IMR-90 (cell line): ENCODE results near the gene FRAS1. TPM values are rescaled to one million over a fixed set of nuclear protein-coding genes. Genes with fewer than 3 reads are reported as not detected.

Experiments used
- ATAC-seq: fragments of 200-7000 bp; cut with Tn5 transposase; 2 replicates; pipeline ENCODE4 v1.9.1; 2020; ENCODE audit warnings: low read depth, mild to moderate bottlenecking, moderate library complexity
- BruUV-seq: library from RNA; stranded (reverse); fragments of 400-500 nt; replicated peaks from 2 replicates; lab custom pipeline; 2021; lab: Mats Ljungman, UMichigan
- CTCF ChIA-PET: fragments of 300-600 bp; formaldehyde crosslinking; extraction: SDS; loops from one replicate; lab custom pipeline; 2021; ENCODE audit warnings: antibody characterized with exemption; lab: Yijun Ruan, JAX
- POLR2A ChIA-PET: fragments of 300-600 bp; sonication (Branson Sonifier 250); formaldehyde crosslinking; loops from one replicate; lab custom pipeline; 2022; ENCODE audit warnings: antibody characterized with exemption; ENCODE audit not compliant: unreplicated experiment; lab: Charles Lee
- DNase-seq: peaks from one replicate; pipeline ENCODE4 v3.0.0; 2013
- H2AFZ ChIP-seq: replicated peaks from 2 replicates; pipeline ENCODE3; 2013; ENCODE audit warnings: low read length, mild to moderate bottlenecking; ENCODE audit not compliant: poor library complexity
- H2AK5ac ChIP-seq: 2 replicates; pipeline ENCODE4 v1.6.1; 2013; ENCODE audit warnings: low read depth, low read length, inconsistent platforms
- H2AK9ac ChIP-seq: replicated peaks from 2 replicates; pipeline ENCODE3; 2013; ENCODE audit warnings: mild to moderate bottlenecking, low read depth, low read length, moderate library complexity; ENCODE audit not compliant: poor library complexity
- H2BK120ac ChIP-seq: 2 replicates; pipeline ENCODE4 v1.6.1; 2013; ENCODE audit warnings: low read depth, low read length, inconsistent platforms
- H2BK15ac ChIP-seq: 3 replicates; pipeline ENCODE4 v1.6.1; 2013; ENCODE audit warnings: low read depth, low read length, inconsistent platforms
- H2BK20ac ChIP-seq: 2 replicates; pipeline ENCODE4 v1.6.1; 2013; ENCODE audit warnings: low read depth, mild to moderate bottlenecking, inconsistent platforms, low read length, moderate library complexity
- H2BK5ac ChIP-seq: 2 replicates; pipeline ENCODE4 v1.6.1; 2013; ENCODE audit warnings: mild to moderate bottlenecking, low read depth, low read length, inconsistent platforms; ENCODE audit not compliant: poor library complexity, severe bottlenecking
- H3K14ac ChIP-seq: replicated peaks from 2 replicates; pipeline ENCODE4 v1.6.1; 2013; ENCODE audit warnings: low read depth, low read length, inconsistent platforms
- H3K18ac ChIP-seq: 2 replicates; pipeline ENCODE4 v1.6.1; 2013; ENCODE audit warnings: low read depth, low read length, control low read depth
- H3K23ac ChIP-seq: 2 replicates; pipeline ENCODE4 v1.6.1; 2013; ENCODE audit warnings: low read depth, low read length, inconsistent platforms
- H3K27ac ChIP-seq: 2 replicates; pipeline ENCODE4 v1.5.1; 2013; ENCODE audit warnings: mild to moderate bottlenecking, control low read depth, low read length; ENCODE audit not compliant: insufficient read depth
- H3K27me3 ChIP-seq: 2 replicates; pipeline ENCODE4 v1.6.1; 2013; ENCODE audit warnings: low read length; ENCODE audit not compliant: control insufficient read depth, insufficient read depth
- H3K36me3 ChIP-seq: 2 replicates; pipeline ENCODE4 v1.6.1; 2013; ENCODE audit warnings: low read length, mixed read lengths; ENCODE audit not compliant: control insufficient read depth, insufficient read depth
- H3K4ac ChIP-seq: 2 replicates; pipeline ENCODE4 v1.6.1; 2013; ENCODE audit warnings: low read depth, low read length, inconsistent platforms
- H3K4me1 ChIP-seq: 2 replicates; pipeline ENCODE4 v1.6.1; 2013; ENCODE audit warnings: low read length, mixed read lengths; ENCODE audit not compliant: control insufficient read depth, insufficient read depth
- H3K4me2 ChIP-seq: 2 replicates; pipeline ENCODE4 v1.6.1; 2013; ENCODE audit warnings: low read depth, mild to moderate bottlenecking, control low read depth, low read length, moderate library complexity
- H3K4me3 ChIP-seq: 2 replicates; pipeline ENCODE4 v1.5.1; 2013; ENCODE audit warnings: low read depth, mild to moderate bottlenecking, control low read depth, low read length, moderate library complexity; ENCODE audit not compliant: insufficient read depth
- H3K56ac ChIP-seq: 2 replicates; pipeline ENCODE4 v1.6.1; 2013; ENCODE audit warnings: low read length, inconsistent platforms; ENCODE audit not compliant: insufficient read depth; ENCODE audit errors: extremely low read depth
- H3K79me1 ChIP-seq, 2 experiments: 2 replicates each; pipeline ENCODE4 v1.6.1; 2013; ENCODE audit warnings: low read length in 2 of 2, inconsistent platforms in 1 of 2, low read depth in 1 of 2
- H3K9ac ChIP-seq: 2 replicates; pipeline ENCODE4 v1.6.1; 2013; ENCODE audit warnings: low read depth, low read length, control low read depth
- H3K9me1 ChIP-seq: 2 replicates; pipeline ENCODE4 v1.6.1; 2013; ENCODE audit warnings: low read length, inconsistent platforms; ENCODE audit not compliant: insufficient read depth
- H3K9me3 ChIP-seq: 2 replicates; pipeline ENCODE4 v1.6.1; 2013; ENCODE audit warnings: low read length; ENCODE audit not compliant: control insufficient read depth, insufficient read depth
- H4K20me1 ChIP-seq: 2 replicates; pipeline ENCODE4 v1.6.1; 2013; ENCODE audit warnings: low read length, inconsistent platforms; ENCODE audit not compliant: insufficient read depth
- H4K5ac ChIP-seq: 2 replicates; pipeline ENCODE4 v1.6.1; 2013; ENCODE audit warnings: mild to moderate bottlenecking, low read depth, low read length, control low read depth
- H4K8ac ChIP-seq, 2 experiments: 2 replicates each; pipeline ENCODE4 v1.6.1; 2013; ENCODE audit warnings: low read depth in 2 of 2, low read length in 2 of 2, control low read depth in 1 of 2, inconsistent platforms in 1 of 2
- H4K91ac ChIP-seq: 2 replicates; pipeline ENCODE4 v1.6.1; 2013; ENCODE audit warnings: low read depth, low read length, inconsistent platforms; ENCODE audit not compliant: insufficient read depth
- CHD1 ChIP-seq: IDR thresholded peaks from 2 replicates; pipeline ENCODE4 v1.6.1; 2012; ENCODE audit warnings: low read depth, low read length, improper control_type of control experiment
- CTCF ChIP-seq: conservative IDR thresholded peaks from 2 replicates; pipeline ENCODE4 v1.5.1; 2012; ENCODE audit warnings: mild to moderate bottlenecking, low read depth, low read length, improper control_type of control experiment
- MAZ ChIP-seq: IDR thresholded peaks from 2 replicates; pipeline ENCODE4 v1.6.1; 2012; ENCODE audit warnings: low read depth, mild to moderate bottlenecking, low read length, improper control_type of control experiment, moderate library complexity, borderline replicate concordance
- MXI1 ChIP-seq: IDR thresholded peaks from 2 replicates; pipeline ENCODE4 v1.6.1; 2012; ENCODE audit warnings: low read depth, mild to moderate bottlenecking, low read length, moderate library complexity, borderline replicate concordance
- NFE2L2 ChIP-seq: fragments of 150-350 bp; IDR thresholded peaks from 2 replicates; pipeline ENCODE4 v1.6.1; 2016; ENCODE audit warnings: low read depth, mild to moderate bottlenecking, low read length
- POLR2A ChIP-seq: IDR thresholded peaks from 2 replicates; pipeline ENCODE4 v1.6.1; 2012; ENCODE audit warnings: mild to moderate bottlenecking, low read depth, low read length
- RCOR1 ChIP-seq: IDR thresholded peaks from 2 replicates; pipeline ENCODE4 v1.6.1; 2012; ENCODE audit warnings: mild to moderate bottlenecking, low read length, improper control_type of control experiment; ENCODE audit not compliant: insufficient replicate concordance
- RFX5 ChIP-seq: IDR thresholded peaks from 2 replicates; pipeline ENCODE4 v1.8.0; 2012; ENCODE audit warnings: low read depth, mild to moderate bottlenecking, low read length, moderate library complexity
- SMC3 ChIP-seq: fragments of 150-350 bp; IDR thresholded peaks from 2 replicates; pipeline ENCODE4 v1.6.1; 2016; ENCODE audit warnings: low read depth, mild to moderate bottlenecking, antibody characterized with exemption, low read length, moderate library complexity
- USF2 ChIP-seq: fragments of 150-350 bp; IDR thresholded peaks from 2 replicates; pipeline ENCODE4 v1.6.1; 2017; ENCODE audit warnings: mild to moderate bottlenecking, antibody characterized with exemption, low read length, low read depth
- WGBS, 2 experiments: methylation state at CpG; one replicate each; pipeline versions ENCODE4 v1.1.5 to v1.1.7; 2013; ENCODE audit warnings: missing lambda C conversion rate in 2 of 2; ENCODE audit not compliant: insufficient read length in 1 of 2; ENCODE audit errors: extremely low coverage in 2 of 2; 5-methylcytosine and 5-hydroxymethylcytosine counted together
- dilution Hi-C: fragments of 300-500 bp; cut with HindIII; formaldehyde crosslinking; loops from one replicate; pipeline ENCODE4 v1.14.3; 2018; ENCODE audit warnings: low sequenced_read_pairs; ENCODE audit not compliant: unreplicated experiment
- in situ Hi-C: fragments of 300-500 bp; cut with MboI; formaldehyde crosslinking; loops from 3 replicates; pipeline ENCODE4 v1.14.3; 2019; ENCODE audit warnings: low sequenced_read_pairs, inconsistent platforms, mixed read lengths
- intact Hi-C: fragments of 100-400 bp; cut with micrococcal nuclease; formaldehyde crosslinking; loops from 2 replicates; pipeline ENCODE4 v1.10.0; 2022
- polyA plus RNA-seq, 3 experiments: library from polyadenylated mRNA; depleted of rRNA; stranded (reverse); fragments of >200 nt; gene quantifications; 2 replicates each; pipeline ENCODE4 v1.2.3, GENCODE V29; 2012; ENCODE audit warnings: low replicate concordance in 1 of 3
- total RNA-seq: library from RNA; depleted of rRNA; stranded (reverse); fragments of >200 nt; gene quantifications from 2 replicates; pipeline ENCODE4 v1.2.3, GENCODE V29; 2012

The FRAS1 gene
- total and polyA plus RNA-seq, 2 of the 4 experiments (the other 2 are of a cell fraction): under 0.01 to 0.03 TPM

- ChIA-PET CTCF (interaction anchor here (0.6 kb wide), 1 partner anchor 88 kb away, joined by 4 read pairs; no protein-coding TSS in a partner anchor), POLR2A (no interaction called here)
- no peak for DNase-seq
- Histone ChIP-seq H2AK9ac (no peak overlapping the region), H2AK5ac (no peak overlapping the region), H2AFZ (no peak overlapping the region), H3K4me2 (no peak overlapping the region), H4K91ac (no peak overlapping the region), H3K9me1 (no peaks in the 10 kb centered on the region), H3K14ac (no peak overlapping the region), H2BK20ac (no peak overlapping the region), H3K4me1 (no peaks in the 10 kb centered on the region), H3K9me3 (no peaks in the 10 kb centered on the region), H2BK5ac (no peak overlapping the region), H4K8ac (no peak overlapping the region), H3K27me3 (no peaks in the 10 kb centered on the region), H4K5ac (no peak overlapping the region), H3K23ac (no peak overlapping the region), H4K20me1 (no peaks in the 10 kb centered on the region), H3K27ac (no peak overlapping the region), H3K79me1 (no peaks in the 10 kb centered on the region), H3K36me3 (no peaks in the 10 kb centered on the region), H2BK120ac (no peak overlapping the region), H3K4ac (no peak overlapping the region), H3K9ac (no peak overlapping the region), H3K56ac (no peak overlapping the region), H2BK15ac (no peak overlapping the region), H3K18ac (no peak overlapping the region), H3K4me3 (no peak overlapping the region)
- BruUV-seq: no TSS peak
- no peak for ATAC-seq
- dilution Hi-C loops (no loop called here), in situ Hi-C loops (no loop called here), intact Hi-C loops (no loop called here)
- WGBS, 2 experiments: no CpG with 5 or more reads among the region's 2 CpGs
- TF ChIP-seq MXI1 (no peak), MAZ (no peak), RCOR1 (no peak), RFX5 (no peak), USF2 (no peak), NFE2L2 (no peak), CTCF (no peak), SMC3 (no peak), CHD1 (no peak), POLR2A (no peak)
Observed at GRCh38 chr4:78119698-78120097, 62.6 kb downstream of the FRAS1 start.
